ENCODE results near the gene PCDH9.

- no peak for TF ChIP-seq POLR2AphosphoS5 (IDR thresholded peaks at IDR 0.05)
- TF ChIP-seq CTCF (IDR thresholded peaks at IDR 0.05): no peak
These were observed 589.9 kb downstream of the PCDH9 start for GRCh38 chr13:66640231-66640630.

All from upper lobe of left lung (tissue), 4 donors.